Measurements from ENCODE around the gene ZCCHC2. TPM values are rescaled to one million over a fixed set of nuclear protein-coding genes. Genes with fewer than 3 reads are reported as not detected.

ZCCHC2 gene
- total and polyA plus RNA-seq, 2 of the 8 experiments (the other 6 are each of a cell fraction or from before 2014, with no cell fraction given), result 13.5 to 18.6 TPM

GRCh38 chr18:62564044-62564443 lies 41.2 kb downstream of the ZCCHC2 start (continued):
- TF ChIP-seq, protein P1, sequence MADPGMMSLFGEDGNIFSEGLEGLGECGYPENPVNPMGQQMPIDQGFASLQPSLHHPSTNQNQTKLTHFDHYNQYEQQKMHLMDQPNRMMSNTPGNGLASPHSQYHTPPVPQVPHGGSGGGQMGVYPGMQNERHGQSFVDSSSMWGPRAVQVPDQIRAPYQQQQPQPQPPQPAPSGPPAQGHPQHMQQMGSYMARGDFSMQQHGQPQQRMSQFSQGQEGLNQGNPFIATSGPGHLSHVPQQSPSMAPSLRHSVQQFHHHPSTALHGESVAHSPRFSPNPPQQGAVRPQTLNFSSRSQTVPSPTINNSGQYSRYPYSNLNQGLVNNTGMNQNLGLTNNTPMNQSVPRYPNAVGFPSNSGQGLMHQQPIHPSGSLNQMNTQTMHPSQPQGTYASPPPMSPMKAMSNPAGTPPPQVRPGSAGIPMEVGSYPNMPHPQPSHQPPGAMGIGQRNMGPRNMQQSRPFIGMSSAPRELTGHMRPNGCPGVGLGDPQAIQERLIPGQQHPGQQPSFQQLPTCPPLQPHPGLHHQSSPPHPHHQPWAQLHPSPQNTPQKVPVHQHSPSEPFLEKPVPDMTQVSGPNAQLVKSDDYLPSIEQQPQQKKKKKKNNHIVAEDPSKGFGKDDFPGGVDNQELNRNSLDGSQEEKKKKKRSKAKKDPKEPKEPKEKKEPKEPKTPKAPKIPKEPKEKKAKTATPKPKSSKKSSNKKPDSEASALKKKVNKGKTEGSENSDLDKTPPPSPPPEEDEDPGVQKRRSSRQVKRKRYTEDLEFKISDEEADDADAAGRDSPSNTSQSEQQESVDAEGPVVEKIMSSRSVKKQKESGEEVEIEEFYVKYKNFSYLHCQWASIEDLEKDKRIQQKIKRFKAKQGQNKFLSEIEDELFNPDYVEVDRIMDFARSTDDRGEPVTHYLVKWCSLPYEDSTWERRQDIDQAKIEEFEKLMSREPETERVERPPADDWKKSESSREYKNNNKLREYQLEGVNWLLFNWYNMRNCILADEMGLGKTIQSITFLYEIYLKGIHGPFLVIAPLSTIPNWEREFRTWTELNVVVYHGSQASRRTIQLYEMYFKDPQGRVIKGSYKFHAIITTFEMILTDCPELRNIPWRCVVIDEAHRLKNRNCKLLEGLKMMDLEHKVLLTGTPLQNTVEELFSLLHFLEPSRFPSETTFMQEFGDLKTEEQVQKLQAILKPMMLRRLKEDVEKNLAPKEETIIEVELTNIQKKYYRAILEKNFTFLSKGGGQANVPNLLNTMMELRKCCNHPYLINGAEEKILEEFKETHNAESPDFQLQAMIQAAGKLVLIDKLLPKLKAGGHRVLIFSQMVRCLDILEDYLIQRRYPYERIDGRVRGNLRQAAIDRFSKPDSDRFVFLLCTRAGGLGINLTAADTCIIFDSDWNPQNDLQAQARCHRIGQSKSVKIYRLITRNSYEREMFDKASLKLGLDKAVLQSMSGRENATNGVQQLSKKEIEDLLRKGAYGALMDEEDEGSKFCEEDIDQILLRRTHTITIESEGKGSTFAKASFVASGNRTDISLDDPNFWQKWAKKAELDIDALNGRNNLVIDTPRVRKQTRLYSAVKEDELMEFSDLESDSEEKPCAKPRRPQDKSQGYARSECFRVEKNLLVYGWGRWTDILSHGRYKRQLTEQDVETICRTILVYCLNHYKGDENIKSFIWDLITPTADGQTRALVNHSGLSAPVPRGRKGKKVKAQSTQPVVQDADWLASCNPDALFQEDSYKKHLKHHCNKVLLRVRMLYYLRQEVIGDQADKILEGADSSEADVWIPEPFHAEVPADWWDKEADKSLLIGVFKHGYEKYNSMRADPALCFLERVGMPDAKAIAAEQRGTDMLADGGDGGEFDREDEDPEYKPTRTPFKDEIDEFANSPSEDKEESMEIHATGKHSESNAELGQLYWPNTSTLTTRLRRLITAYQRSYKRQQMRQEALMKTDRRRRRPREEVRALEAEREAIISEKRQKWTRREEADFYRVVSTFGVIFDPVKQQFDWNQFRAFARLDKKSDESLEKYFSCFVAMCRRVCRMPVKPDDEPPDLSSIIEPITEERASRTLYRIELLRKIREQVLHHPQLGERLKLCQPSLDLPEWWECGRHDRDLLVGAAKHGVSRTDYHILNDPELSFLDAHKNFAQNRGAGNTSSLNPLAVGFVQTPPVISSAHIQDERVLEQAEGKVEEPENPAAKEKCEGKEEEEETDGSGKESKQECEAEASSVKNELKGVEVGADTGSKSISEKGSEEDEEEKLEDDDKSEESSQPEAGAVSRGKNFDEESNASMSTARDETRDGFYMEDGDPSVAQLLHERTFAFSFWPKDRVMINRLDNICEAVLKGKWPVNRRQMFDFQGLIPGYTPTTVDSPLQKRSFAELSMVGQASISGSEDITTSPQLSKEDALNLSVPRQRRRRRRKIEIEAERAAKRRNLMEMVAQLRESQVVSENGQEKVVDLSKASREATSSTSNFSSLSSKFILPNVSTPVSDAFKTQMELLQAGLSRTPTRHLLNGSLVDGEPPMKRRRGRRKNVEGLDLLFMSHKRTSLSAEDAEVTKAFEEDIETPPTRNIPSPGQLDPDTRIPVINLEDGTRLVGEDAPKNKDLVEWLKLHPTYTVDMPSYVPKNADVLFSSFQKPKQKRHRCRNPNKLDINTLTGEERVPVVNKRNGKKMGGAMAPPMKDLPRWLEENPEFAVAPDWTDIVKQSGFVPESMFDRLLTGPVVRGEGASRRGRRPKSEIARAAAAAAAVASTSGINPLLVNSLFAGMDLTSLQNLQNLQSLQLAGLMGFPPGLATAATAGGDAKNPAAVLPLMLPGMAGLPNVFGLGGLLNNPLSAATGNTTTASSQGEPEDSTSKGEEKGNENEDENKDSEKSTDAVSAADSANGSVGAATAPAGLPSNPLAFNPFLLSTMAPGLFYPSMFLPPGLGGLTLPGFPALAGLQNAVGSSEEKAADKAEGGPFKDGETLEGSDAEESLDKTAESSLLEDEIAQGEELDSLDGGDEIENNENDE (IDR thresholded peaks at IDR 0.05; ENCODE audit: insufficient replicate concordance, low read length), result no peak
- no peak for TF ChIP-seq TAF1 (IDR thresholded peaks at IDR 0.05; ENCODE audit: low read depth, low read length)
- TF ChIP-seq KDM1A (IDR thresholded peaks at IDR 0.05; ENCODE audit: borderline replicate concordance, low read length), result no peak
- no peak for TF ChIP-seq EGR1 (IDR thresholded peaks at IDR 0.05; ENCODE audit: borderline replicate concordance, low read depth, low read length)
- TF ChIP-seq JUND (IDR thresholded peaks at IDR 0.05; ENCODE audit: low read length), result no peak
- TF ChIP-seq SP4 (IDR thresholded peaks at IDR 0.05; ENCODE audit: low read length), result no peak
- TF ChIP-seq USF2 (IDR thresholded peaks at IDR 0.05; ENCODE audit: low read length), result no peak
- TF ChIP-seq POLR2A (IDR thresholded peaks at IDR 0.05; ENCODE audit: control extremely low read depth in 1 of 2, low read depth in 2 of 2, low read length in 2 of 2), result no peak
- TF ChIP-seq E2F6 (IDR thresholded peaks at IDR 0.05), result no peak
- no peak for TF ChIP-seq PHF8 (conservative IDR thresholded peaks at IDR 0.05; ENCODE audit: low read depth, low read length)
